Measurements from ENCODE around the gene FAM240B. TPM values are rescaled to one million over a fixed set of nuclear protein-coding genes. Genes with fewer than 3 reads are reported as not detected.

Gene FAM240B
- total RNA-seq, 1 donor from 2014 or later = not detected

DNA sequence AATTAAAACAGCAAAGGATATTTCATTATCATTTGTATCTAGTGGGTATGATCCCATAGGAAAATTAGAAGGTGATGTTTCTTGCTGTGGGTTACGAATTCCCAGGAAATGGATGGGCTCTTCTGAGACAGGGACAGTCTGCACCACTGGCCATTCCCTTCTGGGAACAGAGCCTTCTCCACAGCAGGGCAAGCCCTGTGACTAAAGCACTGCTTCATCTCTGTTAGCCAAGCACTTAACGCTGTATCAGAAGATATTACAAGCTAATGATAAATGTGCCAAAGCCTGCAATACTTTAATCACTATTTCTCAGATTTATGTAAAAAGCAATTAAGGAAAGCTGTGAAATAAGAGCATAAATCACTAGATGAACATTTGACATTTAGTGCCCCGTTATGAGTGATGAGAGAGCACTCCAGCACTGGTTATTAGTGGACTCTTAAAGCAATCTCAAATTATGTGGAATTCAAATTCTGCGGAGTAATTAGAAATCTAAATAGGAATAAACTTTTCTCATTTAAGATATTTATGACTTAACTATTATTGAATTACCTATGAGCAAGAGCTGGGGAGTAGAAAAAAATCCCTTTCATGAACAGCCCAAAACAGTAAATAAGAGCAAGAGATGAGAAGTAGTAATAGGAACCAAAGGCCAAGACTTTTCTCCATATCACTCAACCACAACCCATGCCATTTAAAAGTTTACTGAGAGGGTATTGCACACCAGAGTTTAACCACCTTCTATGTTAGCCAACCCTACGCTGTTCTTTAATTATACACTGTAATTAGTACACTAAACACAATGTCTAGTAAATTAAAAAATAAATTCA is 49.2 kb downstream of the FAM240B start:
- no peak for DNase-seq (ENCODE audit: low read depth)

DNA sequence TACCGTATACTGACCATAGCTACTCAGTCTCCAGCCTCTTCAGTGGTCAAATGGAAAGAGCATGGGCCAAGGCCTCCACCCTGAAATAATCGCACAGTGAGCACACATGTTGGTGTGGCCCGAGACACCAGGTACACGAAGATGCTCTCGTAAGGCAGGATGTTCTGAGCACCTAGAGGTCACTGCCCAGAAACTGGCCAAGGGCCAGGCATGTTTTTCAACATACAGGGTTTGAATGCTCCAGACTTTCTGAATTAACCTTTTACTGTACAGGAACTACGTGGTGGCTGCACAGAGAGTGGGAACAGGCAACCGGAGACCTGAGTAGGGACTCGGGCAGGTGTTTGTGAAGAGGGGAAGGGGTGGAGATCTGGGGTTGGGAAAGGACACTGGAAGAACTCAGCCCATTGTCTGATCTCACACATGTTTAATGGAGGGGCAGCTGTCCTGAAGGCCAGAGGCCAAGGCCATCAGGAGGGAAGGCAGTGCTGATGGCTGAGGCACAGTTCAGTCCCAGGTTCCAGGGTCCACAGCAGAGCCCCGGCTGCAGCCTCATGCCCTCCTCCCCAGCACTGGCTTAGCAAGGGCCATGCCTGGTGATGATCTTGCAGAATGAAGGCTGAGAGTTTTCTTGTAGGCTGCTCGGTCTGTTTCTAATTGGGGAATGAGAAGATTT is 51.0 kb downstream of the FAM240B start:
- DNase-seq (ENCODE audit: low read depth) = no peak

DNA sequence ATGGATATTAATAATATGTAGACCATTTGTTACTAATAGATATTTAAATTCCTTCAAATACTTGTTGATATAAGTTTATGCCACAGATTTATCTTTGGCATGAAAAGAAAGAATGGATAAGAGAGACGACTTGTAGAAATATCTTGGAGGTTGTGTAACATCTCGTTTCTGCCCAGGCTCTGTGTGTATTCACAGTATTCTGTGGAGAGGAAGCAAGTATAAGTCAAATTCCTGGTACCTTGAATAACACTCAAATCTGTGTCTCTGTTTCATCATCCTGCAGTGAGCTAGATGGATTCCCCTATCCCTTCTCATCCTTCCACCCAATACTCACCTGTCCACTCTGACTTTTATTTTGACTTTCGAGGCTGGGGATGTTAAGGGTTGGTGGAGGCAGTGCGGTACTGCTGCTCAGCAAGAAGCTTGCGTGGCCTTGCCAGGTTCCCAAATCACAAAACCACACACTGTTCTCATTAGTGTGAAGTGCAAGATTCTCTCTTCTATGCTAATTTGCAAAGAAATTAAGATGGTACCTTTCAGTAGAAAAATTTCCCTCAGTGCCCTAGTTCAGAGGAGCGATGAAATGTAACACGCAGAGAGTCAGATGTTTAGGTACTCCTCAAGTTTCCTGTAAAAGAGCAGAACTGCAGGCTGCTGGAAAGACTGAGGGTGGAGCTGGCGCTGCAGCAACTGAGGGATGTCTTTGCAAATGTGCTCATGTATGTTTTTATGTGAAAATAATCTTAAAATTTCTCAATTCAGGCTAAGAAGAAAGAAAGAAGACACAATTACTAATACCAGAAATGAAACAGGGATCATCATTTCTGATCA is 57.0 kb downstream of the FAM240B start:
- peak; percentile 56 for DNase-seq (ENCODE audit: low read depth)

DNA sequence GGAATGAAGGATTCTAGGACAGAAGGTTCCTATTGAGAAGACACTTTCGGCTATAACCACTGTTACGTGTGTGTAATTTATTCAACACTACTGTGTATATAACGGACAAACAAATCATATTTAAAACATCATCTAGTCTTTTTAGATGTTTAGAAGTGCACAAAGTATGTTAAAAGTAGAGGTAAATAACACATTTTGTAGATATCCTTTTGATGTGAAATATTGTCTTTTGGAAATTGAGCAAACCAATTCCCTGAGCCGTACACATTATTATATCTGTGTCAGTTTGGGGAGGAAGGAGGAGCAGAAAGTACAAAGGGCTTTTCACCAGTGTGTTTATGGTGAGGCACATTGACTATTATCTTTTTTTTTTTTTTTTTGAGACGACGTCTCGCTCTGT is 60.4 kb downstream of the FAM240B start:
- DNase-seq (ENCODE audit: low read depth) = no peak

DNA sequence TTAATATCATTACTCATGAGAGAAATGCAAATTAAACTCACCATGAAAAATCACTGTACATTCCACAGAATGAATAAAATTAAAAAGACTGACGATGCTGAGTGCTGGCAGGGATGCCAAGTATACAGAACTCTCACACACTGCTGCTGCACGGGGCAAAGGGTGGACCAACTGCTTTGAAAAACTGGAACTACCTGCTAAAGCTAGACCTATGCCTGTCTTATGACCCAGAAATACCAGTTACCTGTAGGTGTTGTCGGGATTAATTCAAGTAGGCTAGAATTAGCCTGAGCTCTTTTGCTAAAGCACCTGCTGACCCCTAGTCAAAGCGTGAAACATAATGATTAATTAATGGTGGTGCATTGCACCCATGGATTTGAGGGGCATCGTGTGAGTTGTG is 63.0 kb downstream of the FAM240B start:
- DNase-seq (ENCODE audit: low read depth) = no peak

DNA sequence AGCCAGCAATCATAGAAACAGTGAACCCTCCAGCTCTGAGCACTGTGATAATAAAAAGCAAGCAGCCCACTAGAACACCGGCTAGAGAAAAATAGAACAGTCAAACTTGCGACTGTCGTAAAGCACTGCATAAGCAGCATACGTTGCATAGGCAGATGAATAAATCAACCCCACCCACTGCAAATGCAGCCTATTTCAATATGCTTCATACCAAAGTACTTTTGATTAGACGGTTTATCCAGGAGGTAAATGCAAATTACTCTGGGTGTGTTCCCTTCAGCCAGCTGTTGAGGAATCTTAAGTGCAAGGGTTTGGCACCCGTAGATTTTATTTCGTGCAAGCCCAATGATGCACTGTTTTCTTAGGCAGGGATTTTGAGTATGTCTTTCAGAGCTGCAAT is 67.4 kb downstream of the FAM240B start:
- no peak for DNase-seq (ENCODE audit: low read depth)

DNA sequence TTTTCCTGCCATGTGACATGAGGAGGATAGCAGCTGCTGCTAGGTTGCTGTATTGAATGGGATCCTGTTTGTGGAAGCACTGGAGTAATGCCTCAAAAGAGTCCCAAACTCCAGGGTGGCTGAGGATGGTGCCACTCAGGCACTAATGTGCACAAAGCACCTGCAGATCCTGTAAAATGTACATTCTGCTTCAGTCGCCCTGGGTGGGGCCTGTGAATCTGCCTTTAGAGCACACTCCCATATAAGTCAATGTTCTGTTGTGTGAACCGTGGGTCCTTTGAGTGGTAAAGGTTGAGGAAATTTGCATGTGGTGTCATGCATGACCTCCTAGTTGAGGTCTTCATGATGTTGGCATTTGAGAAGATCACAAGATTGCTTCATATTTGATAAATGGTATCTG is 67.9 kb downstream of the FAM240B start:
- no peak for DNase-seq (ENCODE audit: low read depth)

DNA sequence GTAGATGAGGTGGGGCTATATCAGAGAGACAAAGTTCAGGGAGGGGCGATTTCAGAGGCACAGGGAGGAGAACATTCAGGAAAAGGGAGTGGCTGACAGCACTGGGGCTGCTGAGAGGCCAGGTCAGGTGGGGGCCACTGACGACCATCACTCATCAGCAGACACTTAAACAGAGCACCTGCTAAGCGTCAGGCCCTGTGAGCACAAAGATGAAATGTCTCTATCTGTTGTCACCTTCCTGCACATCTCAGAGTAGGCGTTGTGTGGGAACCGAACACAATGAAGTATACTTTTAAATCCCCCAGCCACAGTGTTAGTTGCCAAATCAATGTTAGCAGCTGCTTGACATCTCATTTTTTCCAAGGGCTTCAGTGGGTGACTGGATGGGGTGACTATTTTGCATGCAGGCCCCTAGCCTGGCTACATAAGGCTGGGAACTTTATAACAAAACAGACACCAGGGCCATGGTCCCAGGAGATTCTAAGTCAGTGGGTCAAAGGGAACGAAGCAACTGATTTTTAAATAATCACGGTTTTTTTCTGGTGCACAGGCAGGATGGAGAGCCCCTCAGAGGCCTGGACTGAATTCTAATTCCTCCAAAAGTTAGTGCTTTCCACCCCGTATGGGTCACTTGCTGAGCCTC is 68.4 kb downstream of the FAM240B start:
- no peak for DNase-seq (ENCODE audit: low read depth)

DNA sequence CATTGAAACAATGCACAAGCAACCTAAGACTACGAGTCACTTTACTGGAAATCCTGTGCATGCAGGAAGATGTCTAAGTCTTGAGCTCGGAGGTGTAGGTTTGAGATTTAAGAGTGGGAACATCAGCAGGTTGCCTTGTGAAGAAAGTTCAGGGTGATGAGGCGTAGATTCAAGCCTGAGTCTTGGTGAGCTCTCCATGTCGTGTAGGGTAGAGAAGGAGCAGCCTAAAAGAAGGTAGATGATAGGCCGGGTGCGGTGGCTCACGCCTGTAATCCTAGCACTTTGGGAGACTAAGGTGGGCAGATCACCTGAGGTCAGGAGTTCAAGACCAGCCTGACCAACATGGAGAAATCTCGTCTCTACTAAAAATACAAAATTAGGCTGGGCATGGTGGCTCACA is 69.4 kb downstream of the FAM240B start:
- no peak for DNase-seq (ENCODE audit: low read depth)

DNA sequence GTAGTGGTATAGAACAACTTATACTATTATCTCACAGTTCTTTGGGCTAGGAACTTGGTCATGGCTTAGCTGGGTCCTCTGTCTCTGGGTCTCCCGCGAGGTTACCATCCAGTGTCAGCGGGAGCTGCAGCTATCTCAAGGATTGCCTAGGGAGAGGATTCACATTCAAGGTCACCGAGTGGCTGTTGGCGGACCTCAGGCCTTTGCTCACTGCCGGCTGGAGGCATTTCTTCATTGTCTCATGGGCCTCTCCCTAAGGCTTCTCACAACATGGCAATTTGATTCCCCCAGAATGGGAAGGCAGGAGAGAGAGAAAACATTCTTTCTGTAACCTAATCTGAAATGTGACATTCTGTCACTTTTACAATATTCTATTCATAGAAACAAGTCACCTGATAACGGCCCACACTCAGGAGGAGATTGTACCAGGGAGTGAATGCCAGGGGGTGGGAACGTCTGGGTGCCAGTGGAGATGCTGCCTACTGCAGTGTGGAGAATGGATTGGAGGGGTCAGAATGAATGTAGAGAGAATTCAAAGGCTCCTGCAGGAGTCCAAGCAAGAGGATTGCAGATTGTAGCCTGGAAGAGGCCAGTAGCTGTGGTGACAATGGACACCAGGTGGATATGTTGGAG is 70.1 kb downstream of the FAM240B start:
- no peak for DNase-seq (ENCODE audit: low read depth)

DNA sequence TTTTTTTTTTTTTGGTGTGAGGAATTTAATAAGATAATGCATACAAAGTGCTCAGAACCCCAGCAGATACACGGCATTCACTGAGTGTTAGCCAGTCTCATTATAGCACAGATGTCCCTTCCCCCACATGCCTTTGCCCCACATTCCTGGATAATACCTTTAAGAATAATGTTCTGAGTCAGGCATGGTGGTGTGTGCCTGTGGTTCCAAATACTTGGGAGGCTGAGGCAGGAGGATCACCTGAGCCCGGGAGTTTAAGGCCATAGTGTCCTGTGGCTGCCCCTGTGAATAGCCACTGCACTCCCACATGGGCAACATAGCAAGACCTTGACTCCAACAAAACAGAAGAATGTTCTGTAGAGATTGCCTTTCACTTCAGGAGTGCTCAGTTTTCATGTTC is 75.3 kb downstream of the FAM240B start:
- DNase-seq (ENCODE audit: low read depth) = no peak

Other genes starting within 250 kb of the FAM240B start
- 0.24 and 0.73 TPM in 2 replicates for gene ANKRD18A, start 99.5 kb downstream of the FAM240B start, total RNA-seq

Data from myocyte (in vitro differentiated cells).